Activated T-cell treated with anti-CD3 and anti-CD28 coated beads for 4 hours (primary cell): ENCODE results near the gene PLXNA1.
A peak's percentile ranks its signal among the peaks of the same experiment; 100 is the strongest.

Source experiments
- DNase-seq: peaks from one replicate; pipeline ENCODE4 v3.0.0-alpha.2; 2020

Gene PLXNA1

DNA sequence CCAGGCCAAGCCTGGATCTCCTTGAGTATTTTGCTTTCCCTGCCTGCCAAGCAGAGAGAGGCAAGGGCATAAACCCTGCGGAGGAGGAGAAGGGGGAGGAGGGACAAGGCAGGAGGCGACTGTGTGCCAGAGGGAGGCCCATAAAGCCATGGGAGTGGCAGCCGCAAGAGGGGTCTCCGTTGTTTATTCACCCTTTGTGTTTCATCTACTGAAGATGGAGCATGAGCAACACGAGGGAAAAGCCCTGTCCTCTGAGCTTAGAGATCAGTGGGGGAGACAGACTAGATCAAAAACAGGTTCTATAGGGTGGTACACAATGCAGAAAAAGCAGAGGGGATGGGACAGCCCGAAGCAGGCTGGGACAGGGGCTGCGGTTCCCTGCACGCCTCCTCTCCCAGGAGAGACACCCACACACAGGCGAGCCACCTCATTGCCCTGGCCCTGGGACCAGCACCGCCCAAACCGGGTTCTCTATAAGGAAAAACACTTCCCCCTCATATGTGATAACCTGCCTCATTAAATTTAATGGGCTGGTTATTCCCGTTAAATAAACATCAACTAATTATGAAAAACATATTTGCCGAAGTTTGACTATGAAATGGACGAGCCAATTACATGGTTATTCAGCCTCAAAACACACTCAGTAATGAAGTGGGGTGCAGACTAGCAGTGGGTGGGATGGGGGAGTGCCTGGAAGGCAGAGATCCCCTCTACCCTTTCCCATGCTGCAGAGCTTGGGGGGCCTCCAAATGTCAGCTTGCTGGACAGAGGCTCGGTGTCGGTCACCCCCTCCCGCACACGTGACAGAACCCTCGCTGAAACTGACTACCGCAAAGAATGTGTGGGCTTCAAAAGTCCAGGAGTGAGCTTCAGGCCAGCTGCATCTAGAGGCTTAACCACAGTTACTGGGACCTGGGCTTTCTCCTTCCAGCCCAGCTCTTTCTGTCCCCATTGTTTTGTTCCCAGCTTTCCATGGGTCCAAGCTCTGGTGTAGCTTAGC, 14.2 kb upstream of the PLXNA1 start:
- no peak for DNase-seq

GRCh38 chr3:126969586-126969985, 13.3 kb upstream of the PLXNA1 start:
- DNase-seq: no peak

DNA sequence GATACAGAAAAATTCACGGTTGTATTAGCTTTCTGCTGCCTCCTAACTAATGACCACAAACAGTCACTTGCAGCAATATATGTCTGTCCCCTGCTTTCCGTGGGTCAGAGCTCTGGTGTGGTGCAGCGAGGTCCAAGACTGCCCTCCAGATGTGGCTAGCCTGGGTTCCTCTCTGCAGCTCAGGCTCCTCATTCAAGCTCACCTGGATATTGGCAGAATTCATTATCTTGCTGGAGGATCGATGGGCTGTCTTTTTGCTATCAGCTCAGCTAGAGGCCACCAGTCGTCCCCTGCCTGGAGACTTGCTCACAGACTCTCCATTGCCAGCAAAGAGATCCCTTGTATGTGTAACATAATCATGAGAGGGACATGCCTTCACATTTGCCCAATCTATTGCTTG, 12.8 kb upstream of the PLXNA1 start:
- DNase-seq: no peak

GRCh38 chr3:126970921-126971320, 12.0 kb upstream of the PLXNA1 start:
- no peak for DNase-seq

- no peak for DNase-seq
Observed at GRCh38 chr3:126971891-126972351, 11.0 kb upstream of the PLXNA1 start.

- no peak for DNase-seq
Observed at GRCh38 chr3:126972866-126973265, 10.0 kb upstream of the PLXNA1 start.

GRCh38 chr3:126973814-126974213, 9.1 kb upstream of the PLXNA1 start:
- no peak for DNase-seq

GRCh38 chr3:126974756-126975155, 8.2 kb upstream of the PLXNA1 start:
- DNase-seq: no peak

GRCh38 chr3:126976906-126977305, 6.0 kb upstream of the PLXNA1 start:
- DNase-seq: no peak

- DNase-seq: no peak
Observed at GRCh38 chr3:126977821-126978220, 5.1 kb upstream of the PLXNA1 start.

DNA sequence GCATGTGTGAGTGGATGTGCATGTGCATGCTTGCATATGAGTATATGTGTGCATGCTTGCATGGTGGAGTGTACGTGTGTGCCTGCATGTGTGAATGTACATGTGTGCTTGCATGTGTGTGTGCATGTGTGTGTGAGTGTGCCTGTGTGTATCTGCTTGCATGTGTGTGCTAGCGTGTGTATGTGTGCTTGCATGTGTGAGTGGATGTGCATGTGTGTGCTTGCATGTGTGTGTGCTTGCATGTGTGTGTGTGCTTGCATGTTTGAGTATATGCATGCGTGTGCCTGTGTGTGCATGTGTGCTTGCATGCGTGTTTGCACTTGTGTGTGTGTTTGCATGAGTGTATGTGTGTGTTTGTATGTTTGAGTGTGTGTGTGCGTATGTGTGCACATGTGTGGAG, 4.6 kb upstream of the PLXNA1 start:
- DNase-seq: no peak

DNA sequence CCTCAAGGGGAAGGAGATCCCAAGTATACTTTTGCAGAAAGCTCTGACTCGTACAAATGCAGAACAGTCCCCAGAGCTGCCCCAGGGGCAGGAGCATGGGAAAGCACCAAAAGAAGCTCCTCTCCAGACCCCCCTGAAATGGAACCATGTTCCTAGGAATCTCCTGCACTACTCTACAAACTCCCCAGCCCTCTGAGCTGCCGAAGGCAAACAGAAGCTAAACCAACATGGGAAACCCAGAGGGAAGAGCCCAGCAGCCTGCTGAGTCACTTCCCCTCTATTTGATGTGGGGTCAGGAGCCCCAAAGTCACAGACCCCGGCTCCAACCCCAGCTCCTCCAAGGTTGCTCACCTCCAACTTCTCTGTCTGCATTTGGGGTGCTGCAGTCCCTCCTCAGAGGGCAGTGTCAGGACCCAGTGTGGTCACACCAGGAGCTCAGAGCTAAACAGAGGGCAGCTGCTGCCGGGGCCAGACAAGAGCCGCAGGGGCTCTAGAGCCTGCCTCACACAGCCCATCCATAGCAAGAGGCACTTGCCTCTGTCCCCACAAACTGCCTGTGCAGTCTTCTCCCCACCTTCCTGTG, 3.8 kb upstream of the PLXNA1 start:
- no peak for DNase-seq

- DNase-seq: no peak
Observed at GRCh38 chr3:126980266-126980811, 2.6 kb upstream of the PLXNA1 start.

GRCh38 chr3:126982126-126982470, 817 bp upstream of the PLXNA1 start:
- DNase-seq: peak; percentile 55

- DNase-seq: no peak
Observed at GRCh38 chr3:126983276-126983652, 349 bp downstream of the PLXNA1 start.

- peak; percentile 23 for DNase-seq
Observed at GRCh38 chr3:126983653-126984390, 907 bp downstream of the PLXNA1 start.

- no peak for DNase-seq
Observed at GRCh38 chr3:126984391-126985131, 1.6 kb downstream of the PLXNA1 start.

GRCh38 chr3:126985132-126985985, 2.4 kb downstream of the PLXNA1 start:
- DNase-seq: no peak

DNA sequence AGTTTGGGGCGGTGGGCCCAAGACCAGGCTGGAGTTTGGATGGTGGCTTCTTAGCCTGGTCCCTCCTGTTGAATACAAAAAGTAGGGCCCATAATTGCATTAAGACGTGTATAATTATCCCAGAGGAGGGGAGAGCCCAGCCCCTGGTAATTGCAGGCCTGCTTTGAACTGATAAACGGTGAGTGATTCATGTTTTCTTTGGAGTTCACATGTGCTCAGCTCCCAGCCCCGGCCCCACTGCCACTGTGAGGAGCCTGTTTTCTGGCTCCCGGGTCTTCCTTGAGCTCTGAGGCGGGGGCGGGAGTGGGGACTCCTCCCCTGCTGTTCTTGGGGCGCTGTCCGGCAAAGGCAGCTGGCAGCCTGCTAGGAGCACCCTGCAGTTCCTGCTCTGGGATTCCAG, 3.1 kb downstream of the PLXNA1 start:
- no peak for DNase-seq

GRCh38 chr3:126987129-126987528, 4.2 kb downstream of the PLXNA1 start:
- no peak for DNase-seq

- no peak for DNase-seq
Observed at GRCh38 chr3:126987596-126987995, 4.7 kb downstream of the PLXNA1 start.
